Loucy (cell line): ENCODE measurements around the gene INS.

Experiments
- CTCF ChIP-seq: fragments of 200-600 bp; sonication (generic); conservative IDR thresholded peaks from 2 replicates; pipeline ENCODE4 v1.5.1; 2014; ENCODE audit warnings: mild to moderate bottlenecking, antibody characterized with exemption, low read length
- EZH2phosphoT487 ChIP-seq: fragments of 200-600 bp; IDR thresholded peaks from 2 replicates; pipeline ENCODE4 v1.6.1; 2018; ENCODE audit warnings: antibody characterized with exemption, mild to moderate bottlenecking, moderate library complexity, borderline replicate concordance

DNA sequence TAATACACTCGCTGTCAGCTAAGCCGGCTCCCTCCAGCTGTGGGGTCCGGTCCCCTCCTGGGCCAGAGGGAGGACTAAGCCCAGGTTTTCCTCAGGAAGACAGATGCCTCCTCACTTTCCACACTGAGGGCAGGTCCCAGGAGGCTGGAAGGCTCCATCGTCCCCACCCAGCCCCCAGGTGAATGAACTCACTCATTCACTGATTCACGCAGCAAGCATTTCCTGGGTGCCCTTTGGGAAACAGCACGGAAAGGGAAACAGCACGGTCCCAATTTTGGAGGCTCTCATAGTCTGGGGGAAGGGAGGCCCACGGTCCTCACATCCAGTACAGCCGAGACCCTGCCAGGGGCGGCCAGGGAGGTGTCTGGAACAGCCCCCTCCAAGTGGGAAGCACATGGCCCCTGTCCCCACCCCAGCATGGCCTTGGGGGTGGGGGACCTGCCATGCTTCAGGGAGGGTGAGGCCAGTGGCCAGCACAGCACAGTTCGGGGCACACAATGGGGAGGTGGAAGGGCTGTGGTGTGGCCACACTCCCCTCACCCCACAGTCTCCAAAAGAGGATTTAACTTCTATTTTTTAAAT, 19.9 kb upstream of the INS start:
- TF ChIP-seq CTCF (no peak), EZH2phosphoT487 (no peak)
